CD4-positive, alpha-beta T cell (primary cell): ENCODE data around the gene PPP2R2B. TPM values are rescaled to one million over a fixed set of nuclear protein-coding genes. Genes with fewer than 3 reads are reported as not detected.

Source experiments
- ATAC-seq: fragments of 200-7000 bp; cut with Tn5 transposase; one replicate; pipeline ENCODE4 v1.10.0; 2022; ENCODE audit warnings: mild to moderate bottlenecking; ENCODE audit not compliant: poor library complexity
- CTCF ChIA-PET: fragments of 350-600 bp; sonication (Branson Sonifier 250); formaldehyde crosslinking; loops from one replicate; lab custom pipeline; 2021; ENCODE audit warnings: antibody characterized with exemption, inconsistent platforms; lab: Charles Lee
- POLR2A ChIA-PET: fragments of 350-600 bp; sonication (Branson Sonifier 250); formaldehyde crosslinking; loops from one replicate; lab custom pipeline; 2021; ENCODE audit warnings: antibody characterized with exemption, inconsistent platforms; lab: Charles Lee
- DNase-seq, 14 experiments: peaks; one replicate each; pipeline ENCODE4 v3.0.0-alpha.2; 2013 to 2020; ENCODE audit warnings: mixed read lengths in 2 of 14
- H3K27ac ChIP-seq, 2 donors: one replicate each; pipeline versions ENCODE4 v1.5.1 to v1.7.0; 2013; ENCODE audit warnings: low read length in 2 of 2, low read depth in 1 of 2, mild to moderate bottlenecking in 1 of 2
- H3K27me3 ChIP-seq, 2 experiments: 1 replicate in 1 of 2; 2 replicates in 1 of 2; pipeline versions ENCODE4 v1.6.1 to v1.7.0; 2013; ENCODE audit warnings: low read length in 2 of 2, control low read depth in 1 of 2, mild to moderate bottlenecking in 1 of 2, moderate library complexity in 1 of 2; ENCODE audit not compliant: insufficient read depth in 2 of 2, control insufficient read depth in 1 of 2
- H3K36me3 ChIP-seq: one replicate; pipeline ENCODE4 v1.6.1; 2013; ENCODE audit warnings: low read length, control low read depth; ENCODE audit not compliant: insufficient read depth
- H3K4me1 ChIP-seq: one replicate; pipeline ENCODE4 v1.6.1; 2013; ENCODE audit warnings: low read length, control low read depth; ENCODE audit not compliant: insufficient read depth
- H3K4me3 ChIP-seq: one replicate; pipeline ENCODE4 v1.5.1; 2013; ENCODE audit warnings: mild to moderate bottlenecking, low read length, moderate library complexity
- H3K9me3 ChIP-seq, 2 experiments: 1 replicate in 1 of 2; 2 replicates in 1 of 2; pipeline versions ENCODE4 v1.6.1 to v1.7.0; 2013; ENCODE audit warnings: low read length in 2 of 2, mild to moderate bottlenecking in 2 of 2, control low read depth in 1 of 2, moderate library complexity in 1 of 2; ENCODE audit not compliant: control insufficient read depth in 1 of 2, insufficient read depth in 1 of 2
- H3K27ac Mint-ChIP-seq: one replicate; pipeline ENCODE4 v1.8.0; 2020; ENCODE audit warnings: mixed read lengths
- H3K27me3 Mint-ChIP-seq: one replicate; pipeline ENCODE4 v1.8.0; 2021; ENCODE audit warnings: mixed read lengths
- H3K36me3 Mint-ChIP-seq: one replicate; pipeline ENCODE4 v1.8.0; 2021; ENCODE audit warnings: low read depth, mixed read lengths
- H3K4me1 Mint-ChIP-seq: one replicate; pipeline ENCODE4 v1.8.0; 2021; ENCODE audit warnings: low read depth, mixed read lengths
- H3K4me3 Mint-ChIP-seq: one replicate; pipeline ENCODE4 v1.8.0; 2020; ENCODE audit warnings: mild to moderate bottlenecking, mixed read lengths
- H3K9me3 Mint-ChIP-seq: one replicate; pipeline ENCODE4 v1.8.0; 2020; ENCODE audit warnings: mixed read lengths
- intact Hi-C, 2 experiments: fragments of 100-400 bp; cut with DNase I in 1 of 2; cut with micrococcal nuclease in 1 of 2; formaldehyde crosslinking; loops; one replicate each; pipeline versions ENCODE4 v1.15.1 to v1.9.0; 2023 to 2025; cut with DNase I, micrococcal nuclease
- total RNA-seq, 174 experiments: library from RNA in 2 of 174; stranded (reverse) in 2 of 174; gene quantifications; one replicate each; pipeline ENCODE4 v1.2.3 and lab custom pipeline; 2021 to 2026
- TF ChIP-seq, protein P1 (sequence below): fragments of 200-600 bp; IDR thresholded peaks from one replicate; pipeline ENCODE4 v1.8.0; 2022; ENCODE audit warnings: antibody characterized with exemption, mild to moderate bottlenecking

The PPP2R2B gene
- total RNA-seq, 2 experiments from 2014 or later = 4.1 to 4.2 TPM

DNA sequence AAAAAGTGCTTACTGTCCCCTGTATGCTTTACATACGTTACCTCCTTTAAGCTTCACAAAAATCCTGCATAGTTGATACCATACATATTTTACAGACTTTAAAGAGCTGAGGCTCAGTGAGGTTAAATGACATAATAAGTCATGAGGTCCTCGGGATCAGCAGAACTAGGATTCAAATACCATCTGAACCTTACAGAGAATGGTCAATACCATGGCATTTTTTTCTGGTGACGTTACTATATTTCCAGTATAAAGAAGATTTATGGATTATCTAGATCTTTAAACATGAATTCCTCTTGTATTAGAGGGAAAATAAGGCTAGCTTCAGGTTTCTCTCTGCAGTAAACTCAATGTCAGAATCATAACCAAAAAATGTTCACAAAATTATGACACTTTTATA lies 208.9 kb downstream of the PPP2R2B start:
- CTCF ChIA-PET = no interaction called here
- H3K36me3 ChIP-seq = no peaks in the 10 kb centered on the region
- no peak for ATAC-seq
- no peaks in the 10 kb centered on the region for H3K4me1 ChIP-seq
- DNase-seq = no peak
- POLR2A ChIA-PET = no interaction called here
- no peak overlapping the region for H3K27ac ChIP-seq
- H3K27ac Mint-ChIP-seq = no peak overlapping the region
- peaks cover 15% of the 10 kb centered on the region for H3K4me1 Mint-ChIP-seq
- intact Hi-C loops = no loop called here
- H3K4me3 ChIP-seq = no peak overlapping the region
- no peaks in the 10 kb centered on the region for H3K9me3 ChIP-seq
- TF ChIP-seq, protein P1, sequence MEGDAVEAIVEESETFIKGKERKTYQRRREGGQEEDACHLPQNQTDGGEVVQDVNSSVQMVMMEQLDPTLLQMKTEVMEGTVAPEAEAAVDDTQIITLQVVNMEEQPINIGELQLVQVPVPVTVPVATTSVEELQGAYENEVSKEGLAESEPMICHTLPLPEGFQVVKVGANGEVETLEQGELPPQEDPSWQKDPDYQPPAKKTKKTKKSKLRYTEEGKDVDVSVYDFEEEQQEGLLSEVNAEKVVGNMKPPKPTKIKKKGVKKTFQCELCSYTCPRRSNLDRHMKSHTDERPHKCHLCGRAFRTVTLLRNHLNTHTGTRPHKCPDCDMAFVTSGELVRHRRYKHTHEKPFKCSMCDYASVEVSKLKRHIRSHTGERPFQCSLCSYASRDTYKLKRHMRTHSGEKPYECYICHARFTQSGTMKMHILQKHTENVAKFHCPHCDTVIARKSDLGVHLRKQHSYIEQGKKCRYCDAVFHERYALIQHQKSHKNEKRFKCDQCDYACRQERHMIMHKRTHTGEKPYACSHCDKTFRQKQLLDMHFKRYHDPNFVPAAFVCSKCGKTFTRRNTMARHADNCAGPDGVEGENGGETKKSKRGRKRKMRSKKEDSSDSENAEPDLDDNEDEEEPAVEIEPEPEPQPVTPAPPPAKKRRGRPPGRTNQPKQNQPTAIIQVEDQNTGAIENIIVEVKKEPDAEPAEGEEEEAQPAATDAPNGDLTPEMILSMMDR = no peak
- H3K4me3 Mint-ChIP-seq = no peak overlapping the region
- H3K27me3 Mint-ChIP-seq = peaks cover 7% of the 10 kb centered on the region
- no peaks in the 10 kb centered on the region for H3K36me3 Mint-ChIP-seq
- H3K27me3 ChIP-seq = no peaks in the 10 kb centered on the region
- no peaks in the 10 kb centered on the region for H3K9me3 Mint-ChIP-seq

- intact Hi-C loops = no loop called here
- Mint-ChIP-seq H3K4me1 (peaks cover 15% of the 10 kb centered on the region), H3K4me3 (no peak overlapping the region), H3K9me3 (no peaks in the 10 kb centered on the region), H3K27me3 (no peaks in the 10 kb centered on the region), H3K27ac (no peak overlapping the region), H3K36me3 (no peaks in the 10 kb centered on the region)
- DNase-seq (no peak), ATAC-seq (no peak)
- POLR2A ChIA-PET = no interaction called here
- H3K27ac ChIP-seq = no peak overlapping the region
- no peaks in the 10 kb centered on the region for H3K36me3 ChIP-seq
- CTCF ChIA-PET = interaction anchor here (0.7 kb wide), 1 partner anchor 9 kb away, joined by 3 read pairs; no protein-coding TSS in a partner anchor
- TF ChIP-seq, protein P1 = no peak
- no peaks in the 10 kb centered on the region for H3K27me3 ChIP-seq
- no peaks in the 10 kb centered on the region for H3K9me3 ChIP-seq
- no peak overlapping the region for H3K4me3 ChIP-seq
- no peaks in the 10 kb centered on the region for H3K4me1 ChIP-seq
Observed at GRCh38 chr5:146667633-146668272, 210.8 kb downstream of the PPP2R2B start.

DNA sequence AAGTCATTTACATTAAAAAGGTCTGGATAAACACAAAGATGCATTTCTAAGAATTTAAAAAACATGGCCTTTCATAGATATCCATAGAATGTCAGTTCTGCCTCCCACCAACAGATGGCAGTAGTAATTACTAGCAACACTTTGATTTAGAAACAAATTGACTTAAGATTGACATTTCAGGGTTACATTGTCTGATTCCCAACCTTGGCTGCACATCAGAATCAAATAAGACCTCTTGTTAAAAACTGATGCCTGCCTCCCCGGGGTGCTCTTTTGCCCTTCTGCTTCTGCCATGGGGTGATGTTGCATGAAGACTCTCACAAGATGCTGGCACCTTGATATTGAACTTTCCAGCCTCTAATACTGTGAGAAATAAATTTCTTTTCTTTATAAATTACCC lies 216.3 kb downstream of the PPP2R2B start:
- TF ChIP-seq, protein P1 = peak; percentile 79
- H3K4me1 ChIP-seq = no peaks in the 10 kb centered on the region
- H3K4me3 Mint-ChIP-seq = no peak overlapping the region
- no peaks in the 10 kb centered on the region for H3K9me3 ChIP-seq
- intact Hi-C loops = loop anchor here (1.0 to 5.0 kb wide), 3 partner anchors 120 to 525 kb away; no protein-coding TSS in a partner anchor
- no peaks in the 10 kb centered on the region for H3K36me3 ChIP-seq
- no peaks in the 10 kb centered on the region for H3K9me3 Mint-ChIP-seq
- H3K4me1 Mint-ChIP-seq = peaks cover 20% of the 10 kb centered on the region
- CTCF ChIA-PET = interaction anchor here (1.1 kb wide), 1 partner anchor 304 kb away, joined by 6 read pairs; no protein-coding TSS in a partner anchor
- H3K27me3 Mint-ChIP-seq = no peaks in the 10 kb centered on the region
- peak in 5 of 14 experiments; percentile 2 to 64 (median 61) for DNase-seq
- H3K36me3 Mint-ChIP-seq = no peaks in the 10 kb centered on the region
- no peaks in the 10 kb centered on the region for H3K27me3 ChIP-seq
- H3K27ac ChIP-seq = no peak overlapping the region
- no peak overlapping the region for H3K4me3 ChIP-seq
- POLR2A ChIA-PET = no interaction called here
- no peak overlapping the region for H3K27ac Mint-ChIP-seq
- no peak for ATAC-seq
